HepG2 (cell line): Measurements from ENCODE around the gene ZBTB7B. TPM values are rescaled to one million over a fixed set of nuclear protein-coding genes. Genes with fewer than 3 reads are reported as not detected.

ENCODE experiments used
- ARHGAP35 ChIP-seq: sonication (generic); formaldehyde crosslinking; IDR thresholded peaks from 2 replicates; pipeline ENCODE4 v1.9.0; 2022; ENCODE audit warnings: mild to moderate bottlenecking, inconsistent platforms, moderate library complexity, missing genetic modification reagents, borderline replicate concordance
- ARNT ChIP-seq: fragments of 450-650 bp; IDR thresholded peaks from 2 replicates; pipeline ENCODE4 v1.6.1; 2017
- BCL6 ChIP-seq: IDR thresholded peaks from 2 replicates; pipeline ENCODE4 v1.6.1; 2016; ENCODE audit warnings: missing genetic modification reagents, missing compliant biosample characterization
- EP300 ChIP-seq, 3 experiments: sonication (generic) in 1 of 3; formaldehyde crosslinking in 1 of 3; IDR thresholded peaks; 2 replicates each; pipeline versions ENCODE4 v1.5.1 to v1.6.1; 2011 to 2020; ENCODE audit warnings: low read depth in 2 of 3, low read length in 2 of 3, borderline replicate concordance in 1 of 3, improper control_type of control experiment in 1 of 3, mild to moderate bottlenecking in 1 of 3, missing genetic modification reagents in 1 of 3, moderate library complexity in 1 of 3
- FOXC1 ChIP-seq: sonication (generic); formaldehyde crosslinking; IDR thresholded peaks from 2 replicates; pipeline ENCODE4 v1.8.0; 2022; ENCODE audit warnings: mild to moderate bottlenecking, missing genetic modification reagents, borderline replicate concordance
- GABPB1 ChIP-seq: IDR thresholded peaks from 2 replicates; pipeline ENCODE4 v1.6.1; 2016; ENCODE audit warnings: mild to moderate bottlenecking, missing genetic modification reagents, moderate library complexity, missing compliant biosample characterization
- HES4 ChIP-seq: sonication (generic); formaldehyde crosslinking; IDR thresholded peaks from 2 replicates; pipeline ENCODE4 v1.9.0; 2021; ENCODE audit warnings: mild to moderate bottlenecking, missing genetic modification reagents, borderline replicate concordance
- HOXA7 ChIP-seq: sonication (generic); formaldehyde crosslinking; IDR thresholded peaks from 2 replicates; pipeline ENCODE4 v1.8.1; 2022; ENCODE audit warnings: mild to moderate bottlenecking, missing genetic modification reagents, moderate library complexity
- KDM4B ChIP-seq: sonication (generic); formaldehyde crosslinking; IDR thresholded peaks from 2 replicates; pipeline ENCODE4 v1.4.0; 2020; ENCODE audit warnings: missing genetic modification reagents
- MBNL3 ChIP-seq: fragments of 250-450 bp; sonication (Bioruptor Pico); conservative IDR thresholded peaks from 2 replicates; pipeline ENCODE4 v1.8.0; 2022; ENCODE audit warnings: mild to moderate bottlenecking, inconsistent platforms
- NCOA1 ChIP-seq: sonication (generic); formaldehyde crosslinking; IDR thresholded peaks from 2 replicates; pipeline ENCODE4 v1.9.0; 2021; ENCODE audit warnings: missing genetic modification reagents
- PAWR ChIP-seq: sonication (generic); formaldehyde crosslinking; IDR thresholded peaks from 2 replicates; pipeline ENCODE4 v1.4.0; 2020; ENCODE audit warnings: missing genetic modification reagents, mild to moderate bottlenecking, borderline replicate concordance
- RXRA ChIP-seq: sonication (generic); formaldehyde crosslinking; IDR thresholded peaks from 2 replicates; pipeline ENCODE4 v1.5.1; 2020; ENCODE audit warnings: missing genetic modification reagents
- SRY ChIP-seq: sonication (generic); formaldehyde crosslinking; IDR thresholded peaks from 2 replicates; pipeline ENCODE4 v1.8.0; 2022; ENCODE audit warnings: mild to moderate bottlenecking, missing genetic modification reagents
- U2AF1 ChIP-seq: fragments of 200-400 bp; formaldehyde crosslinking; optimal IDR thresholded peaks from 2 replicates; pipeline ENCODE3; 2017; ENCODE audit warnings: mild to moderate bottlenecking, low read depth, low read length
- XRCC5 ChIP-seq: fragments of 200-400 bp; formaldehyde crosslinking; optimal IDR thresholded peaks from 2 replicates; pipeline ENCODE3; 2017; ENCODE audit warnings: mild to moderate bottlenecking, low read length
- ZBTB3 ChIP-seq: sonication (generic); formaldehyde crosslinking; IDR thresholded peaks from 2 replicates; pipeline ENCODE4 v1.4.0; 2020; ENCODE audit warnings: low read depth, mild to moderate bottlenecking, moderate library complexity, missing genetic modification reagents, borderline replicate concordance
- ZBTB7A ChIP-seq: sonication (generic); formaldehyde crosslinking; IDR thresholded peaks from 2 replicates; pipeline ENCODE4 v1.8.0; 2022; ENCODE audit warnings: mild to moderate bottlenecking, missing genetic modification reagents
- ZNF850 ChIP-seq: sonication (generic); formaldehyde crosslinking; conservative IDR thresholded peaks from 2 replicates; pipeline ENCODE4 v1.9.0; 2021; ENCODE audit warnings: mild to moderate bottlenecking, missing genetic modification reagents
- polyA plus RNA-seq, 8 experiments: library from polyadenylated mRNA; depleted of rRNA in 3 of 8; stranded (reverse) in 7 of 8; unstranded in 1 of 8; fragments of >200 nt; fragmentation: Illumina TruSeq in 4 of 8; extraction: Trizol in 4 of 8; gene quantifications; 2 replicates each; pipeline versions ENCODE4 v1.2.1 to v1.2.3, GENCODE V29; 2011 to 2016; ENCODE audit warnings: low read depth in 4 of 8, missing spikeins in 1 of 8, mixed read lengths in 1 of 8; ENCODE audit not compliant: insufficient read depth in 1 of 8
- total RNA-seq, 5 experiments: library from RNA; depleted of rRNA; stranded (reverse); fragments of >200 nt; fragmentation: Illumina TruSeq; extraction: Trizol; gene quantifications; 2 replicates each; pipeline ENCODE4 v1.2.3, GENCODE V29; 2016; ENCODE audit warnings: low read depth in 1 of 5
- TF ChIP-seq, protein P1 (sequence below): sonication (generic); formaldehyde crosslinking; IDR thresholded peaks from 2 replicates; pipeline ENCODE4; 2020; ENCODE audit warnings: missing genetic modification reagents, mild to moderate bottlenecking, borderline replicate concordance
- TF ChIP-seq, protein P2 (sequence below): sonication (generic); formaldehyde crosslinking; IDR thresholded peaks from 2 replicates; pipeline ENCODE4 v1.4.0; 2020; ENCODE audit warnings: mild to moderate bottlenecking, missing genetic modification reagents
- TF ChIP-seq, protein P3 (sequence below): sonication (generic); formaldehyde crosslinking; IDR thresholded peaks from 2 replicates; pipeline ENCODE4 v1.4.0; 2020; ENCODE audit warnings: missing genetic modification reagents, mild to moderate bottlenecking, borderline replicate concordance
- TF ChIP-seq, protein P4 (sequence below): IDR thresholded peaks from 2 replicates; pipeline ENCODE4 v1.6.1; 2016; ENCODE audit warnings: missing genetic modification reagents, missing compliant biosample characterization
- TF ChIP-seq, protein P5 (sequence below): sonication (generic); formaldehyde crosslinking; IDR thresholded peaks from 2 replicates; pipeline ENCODE4 v1.5.0; 2020; ENCODE audit warnings: missing genetic modification reagents

Gene ZBTB7B
- total and polyA plus RNA-seq, 2 of the 13 experiments (the other 11 are each of a cell fraction or from before 2014, with no cell fraction given) = 15.5 to 17.5 TPM

DNA sequence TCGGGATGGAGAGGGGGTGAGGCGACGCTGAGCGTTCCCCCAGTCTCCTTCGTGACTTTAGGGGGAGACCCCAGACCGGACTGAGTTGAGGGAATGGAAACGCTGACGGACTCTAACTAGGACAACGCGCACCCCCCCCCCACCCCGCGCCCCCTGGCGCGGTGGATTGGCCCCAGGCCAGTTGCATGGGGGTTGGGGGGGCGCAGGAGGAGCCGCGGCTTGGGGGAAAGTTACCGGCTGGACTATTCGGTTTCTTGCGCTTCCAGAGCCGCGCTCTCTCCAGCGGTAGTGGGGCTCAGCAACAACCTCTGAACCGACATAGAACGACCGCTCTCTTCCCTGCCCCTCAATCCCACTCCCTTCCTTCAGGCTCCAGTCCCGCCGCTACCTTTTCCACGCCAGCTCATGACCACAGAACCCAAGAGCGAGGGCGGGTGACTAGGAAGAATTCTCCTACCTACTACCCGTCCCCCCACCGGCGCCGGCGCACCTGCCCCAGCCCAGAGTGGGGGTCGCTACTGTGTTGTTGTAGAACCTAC is 694 bp downstream of the ZBTB7B start (continued):
- TF ChIP-seq MBNL3 (CRISPR knock-in tag) (no peak), RXRA (no peak), FOXC1 (CRISPR knock-in tag) (peak; percentile 35; the same call in 1 of the 2 replicates), ZNF850 (CRISPR knock-in tag) (no peak), BCL6 (CRISPR knock-in tag) (no peak), XRCC5 (no peak), GABPB1 (CRISPR knock-in tag) (no peak), HES4 (CRISPR knock-in tag) (no peak), ZBTB7A (no peak; the same call in 1 of the 2 replicates), ARHGAP35 (CRISPR knock-in tag) (no peak), ARNT (no peak), ZBTB3 (CRISPR knock-in tag) (no peak), NCOA1 (CRISPR knock-in tag) (no peak), PAWR (CRISPR knock-in tag) (no peak), KDM4B (CRISPR knock-in tag) (no peak), U2AF1 (peak; percentile 46), EP300 (IDR thresholded peaks at IDR 0.05; ENCODE audit: low read depth in 2 of 2, low read length in 2 of 2) (no peak), EP300 (CRISPR knock-in tag; IDR thresholded peaks at IDR 0.05; ENCODE audit: borderline replicate concordance) (no peak), SRY (CRISPR knock-in tag) (0 out of 2 replicates have a peak, but pooled peaks have one; percentile 22), HOXA7 (CRISPR knock-in tag) (no peak)
- TF ChIP-seq, protein P1, sequence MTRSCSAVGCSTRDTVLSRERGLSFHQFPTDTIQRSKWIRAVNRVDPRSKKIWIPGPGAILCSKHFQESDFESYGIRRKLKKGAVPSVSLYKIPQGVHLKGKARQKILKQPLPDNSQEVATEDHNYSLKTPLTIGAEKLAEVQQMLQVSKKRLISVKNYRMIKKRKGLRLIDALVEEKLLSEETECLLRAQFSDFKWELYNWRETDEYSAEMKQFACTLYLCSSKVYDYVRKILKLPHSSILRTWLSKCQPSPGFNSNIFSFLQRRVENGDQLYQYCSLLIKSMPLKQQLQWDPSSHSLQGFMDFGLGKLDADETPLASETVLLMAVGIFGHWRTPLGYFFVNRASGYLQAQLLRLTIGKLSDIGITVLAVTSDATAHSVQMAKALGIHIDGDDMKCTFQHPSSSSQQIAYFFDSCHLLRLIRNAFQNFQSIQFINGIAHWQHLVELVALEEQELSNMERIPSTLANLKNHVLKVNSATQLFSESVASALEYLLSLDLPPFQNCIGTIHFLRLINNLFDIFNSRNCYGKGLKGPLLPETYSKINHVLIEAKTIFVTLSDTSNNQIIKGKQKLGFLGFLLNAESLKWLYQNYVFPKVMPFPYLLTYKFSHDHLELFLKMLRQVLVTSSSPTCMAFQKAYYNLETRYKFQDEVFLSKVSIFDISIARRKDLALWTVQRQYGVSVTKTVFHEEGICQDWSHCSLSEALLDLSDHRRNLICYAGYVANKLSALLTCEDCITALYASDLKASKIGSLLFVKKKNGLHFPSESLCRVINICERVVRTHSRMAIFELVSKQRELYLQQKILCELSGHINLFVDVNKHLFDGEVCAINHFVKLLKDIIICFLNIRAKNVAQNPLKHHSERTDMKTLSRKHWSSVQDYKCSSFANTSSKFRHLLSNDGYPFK (CRISPR knock-in tag) = no peak
- TF ChIP-seq, protein P2, sequence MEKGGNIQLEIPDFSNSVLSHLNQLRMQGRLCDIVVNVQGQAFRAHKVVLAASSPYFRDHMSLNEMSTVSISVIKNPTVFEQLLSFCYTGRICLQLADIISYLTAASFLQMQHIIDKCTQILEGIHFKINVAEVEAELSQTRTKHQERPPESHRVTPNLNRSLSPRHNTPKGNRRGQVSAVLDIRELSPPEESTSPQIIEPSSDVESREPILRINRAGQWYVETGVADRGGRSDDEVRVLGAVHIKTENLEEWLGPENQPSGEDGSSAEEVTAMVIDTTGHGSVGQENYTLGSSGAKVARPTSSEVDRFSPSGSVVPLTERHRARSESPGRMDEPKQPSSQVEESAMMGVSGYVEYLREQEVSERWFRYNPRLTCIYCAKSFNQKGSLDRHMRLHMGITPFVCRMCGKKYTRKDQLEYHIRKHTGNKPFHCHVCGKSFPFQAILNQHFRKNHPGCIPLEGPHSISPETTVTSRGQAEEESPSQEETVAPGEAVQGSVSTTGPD (CRISPR knock-in tag) = no peak
- TF ChIP-seq, protein P3, sequence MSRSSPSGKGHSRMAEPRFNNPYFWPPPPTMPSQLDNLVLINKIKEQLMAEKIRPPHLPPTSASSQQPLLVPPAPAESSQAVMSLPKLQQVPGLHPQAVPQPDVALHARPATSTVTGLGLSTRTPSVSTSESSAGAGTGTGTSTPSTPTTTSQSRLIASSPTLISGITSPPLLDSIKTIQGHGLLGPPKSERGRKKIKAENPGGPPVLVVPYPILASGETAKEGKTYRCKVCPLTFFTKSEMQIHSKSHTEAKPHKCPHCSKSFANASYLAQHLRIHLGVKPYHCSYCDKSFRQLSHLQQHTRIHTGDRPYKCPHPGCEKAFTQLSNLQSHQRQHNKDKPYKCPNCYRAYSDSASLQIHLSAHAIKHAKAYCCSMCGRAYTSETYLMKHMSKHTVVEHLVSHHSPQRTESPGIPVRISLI (CRISPR knock-in tag) = no peak
- TF ChIP-seq, protein P4, sequence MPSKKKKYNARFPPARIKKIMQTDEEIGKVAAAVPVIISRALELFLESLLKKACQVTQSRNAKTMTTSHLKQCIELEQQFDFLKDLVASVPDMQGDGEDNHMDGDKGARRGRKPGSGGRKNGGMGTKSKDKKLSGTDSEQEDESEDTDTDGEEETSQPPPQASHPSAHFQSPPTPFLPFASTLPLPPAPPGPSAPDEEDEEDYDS (CRISPR knock-in tag) = no peak
- TF ChIP-seq, protein P5, sequence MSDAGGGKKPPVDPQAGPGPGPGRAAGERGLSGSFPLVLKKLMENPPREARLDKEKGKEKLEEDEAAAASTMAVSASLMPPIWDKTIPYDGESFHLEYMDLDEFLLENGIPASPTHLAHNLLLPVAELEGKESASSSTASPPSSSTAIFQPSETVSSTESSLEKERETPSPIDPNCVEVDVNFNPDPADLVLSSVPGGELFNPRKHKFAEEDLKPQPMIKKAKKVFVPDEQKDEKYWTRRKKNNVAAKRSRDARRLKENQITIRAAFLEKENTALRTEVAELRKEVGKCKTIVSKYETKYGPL = no peak
